Choroid plexus epithelial cell (primary cell): ENCODE data around the gene MATN1.

Source experiments
- DNase-seq: peaks from one replicate; pipeline ENCODE4 v3.0.0-alpha.2; 2010; ENCODE audit warnings: low read depth
- H3K4me3 ChIP-seq: 2 replicates; pipeline ENCODE4 v1.5.1; 2011; ENCODE audit warnings: low read depth, mild to moderate bottlenecking, control low read depth, low read length, moderate library complexity
- TF ChIP-seq, protein P1 (sequence below): conservative IDR thresholded peaks from 2 replicates; pipeline ENCODE4 v1.5.1; 2011; ENCODE audit warnings: low read depth, mild to moderate bottlenecking, control low read depth, inconsistent platforms, low read length, moderate library complexity

The MATN1 gene

DNA sequence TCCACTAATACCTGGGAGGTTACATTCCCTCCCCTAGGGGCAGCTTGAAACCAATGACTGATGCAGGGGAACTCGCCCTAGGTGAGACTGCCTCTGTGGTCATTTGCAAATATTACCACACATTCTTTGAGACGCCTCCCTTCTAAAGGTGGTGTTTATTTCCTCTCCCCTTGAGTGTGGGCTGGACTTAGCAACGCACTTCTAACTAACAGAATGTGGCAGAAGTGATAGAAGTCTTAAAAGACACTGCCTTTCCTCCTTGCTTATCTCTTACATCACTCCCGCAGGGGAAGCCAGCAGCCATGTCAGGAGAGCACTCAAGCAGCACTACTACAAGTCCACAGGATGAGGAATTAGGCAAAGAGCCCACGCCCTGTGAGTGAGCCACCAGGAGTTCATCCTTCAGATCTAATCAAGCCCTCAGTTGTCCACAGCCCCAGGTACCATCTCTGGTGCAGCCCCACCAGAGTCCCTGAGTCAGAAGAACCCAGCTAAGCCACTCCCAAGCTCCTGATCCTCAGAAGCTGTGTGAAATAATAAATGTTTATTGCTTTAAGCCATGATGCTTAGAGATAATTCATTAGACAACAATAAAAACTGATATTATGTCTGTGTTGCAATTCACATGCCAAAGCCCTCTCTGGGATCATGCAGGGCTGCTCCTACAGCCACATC is 14.8 kb upstream of the MATN1 start:
- H3K4me3 ChIP-seq = no peak overlapping the region
- no peak for DNase-seq
- TF ChIP-seq, protein P1, sequence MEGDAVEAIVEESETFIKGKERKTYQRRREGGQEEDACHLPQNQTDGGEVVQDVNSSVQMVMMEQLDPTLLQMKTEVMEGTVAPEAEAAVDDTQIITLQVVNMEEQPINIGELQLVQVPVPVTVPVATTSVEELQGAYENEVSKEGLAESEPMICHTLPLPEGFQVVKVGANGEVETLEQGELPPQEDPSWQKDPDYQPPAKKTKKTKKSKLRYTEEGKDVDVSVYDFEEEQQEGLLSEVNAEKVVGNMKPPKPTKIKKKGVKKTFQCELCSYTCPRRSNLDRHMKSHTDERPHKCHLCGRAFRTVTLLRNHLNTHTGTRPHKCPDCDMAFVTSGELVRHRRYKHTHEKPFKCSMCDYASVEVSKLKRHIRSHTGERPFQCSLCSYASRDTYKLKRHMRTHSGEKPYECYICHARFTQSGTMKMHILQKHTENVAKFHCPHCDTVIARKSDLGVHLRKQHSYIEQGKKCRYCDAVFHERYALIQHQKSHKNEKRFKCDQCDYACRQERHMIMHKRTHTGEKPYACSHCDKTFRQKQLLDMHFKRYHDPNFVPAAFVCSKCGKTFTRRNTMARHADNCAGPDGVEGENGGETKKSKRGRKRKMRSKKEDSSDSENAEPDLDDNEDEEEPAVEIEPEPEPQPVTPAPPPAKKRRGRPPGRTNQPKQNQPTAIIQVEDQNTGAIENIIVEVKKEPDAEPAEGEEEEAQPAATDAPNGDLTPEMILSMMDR = no peak

DNA sequence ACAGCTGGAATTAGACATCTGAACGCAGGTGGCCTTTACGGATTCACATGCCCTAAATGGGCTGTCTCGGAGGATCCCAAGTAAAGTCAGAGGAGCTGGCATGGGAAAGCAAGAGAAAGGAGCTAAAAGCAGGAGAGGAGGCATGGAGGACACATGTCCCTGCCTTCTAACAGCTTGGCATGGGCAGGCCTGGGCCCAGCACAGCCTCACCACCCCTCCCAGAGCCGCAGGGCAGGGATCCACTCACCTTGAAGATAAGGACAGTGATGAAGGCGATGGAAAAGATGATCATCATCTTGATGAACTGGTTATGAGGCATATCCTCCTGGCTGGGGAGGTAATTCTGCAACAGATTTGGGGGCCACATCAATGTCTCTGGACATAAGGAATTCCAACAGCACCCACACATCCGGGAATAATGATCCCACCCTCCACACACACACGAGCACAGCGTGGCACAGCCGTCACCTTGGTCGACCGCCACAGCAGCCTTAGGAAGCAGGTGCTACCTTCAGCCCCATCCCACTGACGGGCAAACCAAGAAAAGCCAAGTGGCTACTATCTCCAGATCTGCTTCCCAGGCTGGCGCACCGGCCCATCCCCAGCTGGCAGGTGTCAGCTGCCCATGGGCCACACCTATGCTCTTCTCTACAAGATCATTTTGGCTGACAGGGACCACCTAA is 14.1 kb upstream of the MATN1 start:
- no peak for DNase-seq

DNA sequence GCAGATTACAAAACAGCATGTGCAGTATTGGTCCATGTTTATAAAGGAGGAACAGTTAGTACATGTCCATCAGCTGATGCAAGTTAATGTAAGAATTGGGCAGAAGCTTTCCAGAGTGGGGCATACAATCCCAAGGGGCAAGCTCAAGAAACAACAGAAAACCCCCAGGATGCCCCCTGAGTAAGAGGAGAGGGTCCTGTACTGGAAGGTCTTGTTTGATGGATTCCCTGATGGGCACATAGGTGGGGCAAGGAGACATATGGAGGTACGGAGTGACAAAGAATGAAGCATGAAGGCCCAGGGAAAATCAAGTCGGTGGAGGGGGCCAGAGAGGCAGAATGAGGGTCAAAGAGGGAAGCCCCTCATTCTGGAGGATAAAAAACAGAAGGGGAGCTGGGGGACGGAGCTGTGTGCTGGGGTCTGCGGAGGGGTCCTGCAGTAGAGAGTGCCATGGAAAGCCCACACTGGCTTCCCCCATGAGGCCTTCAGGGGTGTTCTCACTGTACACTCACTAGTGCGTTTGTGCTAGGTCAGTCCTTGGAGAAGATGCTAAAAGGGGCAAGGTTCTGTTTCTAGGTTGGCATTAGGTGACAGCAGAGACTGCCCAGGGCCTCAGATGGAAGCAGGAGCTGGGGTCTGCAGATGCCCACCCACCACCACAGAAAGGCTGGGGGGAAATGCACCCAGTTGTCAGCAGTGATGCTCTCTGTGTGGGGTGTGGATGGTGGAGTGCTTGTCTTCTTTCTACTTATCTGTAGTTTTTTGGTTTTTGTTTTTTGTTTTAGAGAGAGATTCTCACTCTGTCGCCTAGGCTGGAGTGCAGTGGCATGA is 12.5 kb upstream of the MATN1 start:
- H3K4me3 ChIP-seq = no peak overlapping the region
- no peak for DNase-seq
- TF ChIP-seq, protein P1 = no peak

More for the DNA sequence above, 14.1 kb upstream of the MATN1 start:
- no peak overlapping the region for H3K4me3 ChIP-seq
- TF ChIP-seq, protein P1 = no peak

DNA sequence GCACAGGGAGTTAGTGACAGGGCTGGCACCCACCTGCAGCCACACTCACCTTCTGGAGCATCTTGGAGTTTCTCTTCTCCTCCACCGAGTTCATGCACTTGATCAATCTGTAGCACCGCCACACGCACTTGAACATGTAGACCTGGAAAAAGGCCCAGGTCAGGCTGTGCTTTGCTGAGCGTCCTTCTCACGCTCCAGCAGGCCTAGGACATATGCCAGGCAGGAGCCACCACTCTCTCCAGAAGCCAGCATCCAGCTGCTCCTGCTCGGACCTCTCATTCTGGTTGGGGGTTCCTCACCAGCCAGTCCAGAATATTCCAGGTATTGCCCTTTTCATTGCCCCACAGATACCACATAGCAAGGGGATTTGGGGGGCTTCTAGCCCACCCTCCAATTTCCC is 11.7 kb upstream of the MATN1 start:
- DNase-seq = no peak
- TF ChIP-seq, protein P1 = no peak
- H3K4me3 ChIP-seq = no peak overlapping the region

DNA sequence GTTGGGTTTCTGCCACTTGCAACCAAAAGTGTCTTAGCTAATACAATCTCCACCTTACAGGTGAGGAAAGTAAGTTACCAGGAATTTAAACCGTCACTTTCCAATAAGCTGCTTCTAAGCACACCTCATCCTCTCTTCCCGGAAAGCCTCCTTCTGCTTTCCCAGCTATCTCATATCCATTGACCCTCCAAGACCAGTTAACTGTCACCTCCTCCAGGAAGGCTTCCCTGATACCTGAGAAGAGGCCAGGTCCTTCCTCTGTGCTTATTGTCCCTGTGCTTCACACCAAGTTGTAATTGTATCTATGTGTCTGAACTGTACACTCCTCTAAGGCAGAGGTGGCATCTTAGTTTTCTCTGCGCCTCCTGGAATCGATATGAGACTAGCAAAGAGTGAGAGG is 11.2 kb upstream of the MATN1 start:
- TF ChIP-seq, protein P1 = no peak
- no peak overlapping the region for H3K4me3 ChIP-seq
- DNase-seq = no peak

DNA sequence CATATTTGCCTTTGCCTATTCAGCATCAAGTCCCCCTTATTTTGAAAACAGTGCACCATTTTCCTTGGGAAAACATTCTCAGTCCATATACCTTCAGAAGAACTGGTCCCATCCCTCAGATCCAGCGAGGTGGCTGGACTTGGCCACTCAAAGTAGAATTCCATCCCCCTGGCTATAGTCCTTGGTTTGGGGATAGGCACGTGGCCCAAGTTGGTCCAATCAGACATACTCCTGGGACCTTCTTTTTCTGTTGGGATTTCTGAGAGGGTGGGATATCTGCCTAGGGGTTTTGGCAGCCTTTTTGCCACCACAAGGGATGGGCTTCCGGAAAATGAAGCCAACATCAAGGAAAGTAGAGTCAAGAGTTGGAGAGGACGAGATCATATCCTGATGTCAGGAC is 10.7 kb upstream of the MATN1 start:
- no peak overlapping the region for H3K4me3 ChIP-seq
- DNase-seq = no peak
- TF ChIP-seq, protein P1 = no peak
